Left ventricle myocardium inferior (tissue), 1 donor: ENCODE results near the gene TMEM267. TPM values are rescaled to one million over a fixed set of nuclear protein-coding genes. Genes with fewer than 3 reads are reported as not detected.
"Not testable (repeated sequence)": the region's sequence is repeated elsewhere in the genome, so short reads cannot be mapped to it uniquely, and the experiment has no call there.

Experiments used
- DNase-seq: peaks from one replicate; pipeline ENCODE4 v3.0.0-alpha.2; 2020
- H3K27ac ChIP-seq: fragments of 200-600 bp; replicated peaks from 2 replicates; pipeline ENCODE4 v1.8.0; 2021
- H3K27me3 ChIP-seq: fragments of 200-600 bp; 2 replicates; pipeline ENCODE4 v1.8.0; 2021; ENCODE audit warnings: low read depth
- H3K36me3 ChIP-seq: fragments of 200-600 bp; 2 replicates; pipeline ENCODE4 v1.8.0; 2021
- H3K4me1 ChIP-seq: fragments of 200-600 bp; 2 replicates; pipeline ENCODE4 v1.8.0; 2021
- H3K4me3 ChIP-seq: fragments of 200-600 bp; 2 replicates; pipeline ENCODE4 v1.8.0; 2021; ENCODE audit warnings: mild to moderate bottlenecking, moderate library complexity
- H3K9me3 ChIP-seq: fragments of 200-600 bp; replicated peaks from 2 replicates; pipeline ENCODE4 v1.8.0; 2021
- CTCF ChIP-seq: fragments of 200-600 bp; IDR thresholded peaks from 2 replicates; pipeline ENCODE4 v1.8.0; 2021; ENCODE audit warnings: antibody characterized with exemption, mild to moderate bottlenecking, borderline replicate concordance
- intact Hi-C: fragments of 100-400 bp; cut with micrococcal nuclease; formaldehyde crosslinking; loops from one replicate; pipeline ENCODE4 v1.11.0; 2022
- total RNA-seq: library from RNA; stranded (reverse); fragmentation: NEBNext Ultra II Directional; extraction: Animal tissue kit (Norgen Biotek cat#: 25700); gene quantifications from one replicate; pipeline ENCODE4 v1.2.1, GENCODE V29; 2021
- donor health status: DM: no; HTN: yes; CAD: no; lungs with severe emphysema.

Gene TMEM267
- total RNA-seq, 1 donor from 2014 or later, result 6.8 TPM

- no peaks in the 10 kb centered on the region for H3K27me3 ChIP-seq
- peaks cover 21% of the 10 kb centered on the region for H3K4me1 ChIP-seq
- H3K9me3 ChIP-seq, result no peaks in the 10 kb centered on the region
- H3K36me3 ChIP-seq, result no peaks in the 10 kb centered on the region
- H3K4me3 ChIP-seq, result peak within 1 kb of the TSS; percentile 88
- H3K27ac ChIP-seq, result peak within 1 kb of the TSS; percentile 92
- no peak for TF ChIP-seq CTCF
- DNase-seq, result peak; percentile 96
- intact Hi-C loops, result no loop called here
Observed at GRCh38 chr5:43514816-43515677, 31.4 kb upstream of the TMEM267 start, which contains the start of gene C5orf34. C5orf34 (minus strand) TSS chr5:43515148; CDS start chr5:43509339, 5,809 bp downstream.

- H3K27me3 ChIP-seq, result no peaks in the 10 kb centered on the region
- peaks cover 21% of the 10 kb centered on the region for H3K4me1 ChIP-seq
- no peaks in the 10 kb centered on the region for H3K36me3 ChIP-seq
- DNase-seq, result no peak
- no peak for TF ChIP-seq CTCF
- H3K4me3 ChIP-seq, result peak overlapping the region; percentile 88
- H3K9me3 ChIP-seq, result no peaks in the 10 kb centered on the region
- intact Hi-C loops, result no loop called here
- peak overlapping the region; percentile 92 for H3K27ac ChIP-seq
Observed at GRCh38 chr5:43514471-43514815, 30.8 kb upstream of the TMEM267 start.

- intact Hi-C loops, result no loop called here
- TF ChIP-seq CTCF, result no peak
- Histone ChIP-seq H3K4me3 (peak overlapping the region; percentile 88), H3K9me3 (no peaks in the 10 kb centered on the region), H3K36me3 (no peaks in the 10 kb centered on the region), H3K27ac (no peak overlapping the region), H3K4me1 (peaks cover 21% of the 10 kb centered on the region), H3K27me3 (no peaks in the 10 kb centered on the region)
- DNase-seq, result no peak
Observed at GRCh38 chr5:43514025-43514424, 30.4 kb upstream of the TMEM267 start.

GRCh38 chr5:43511062-43511461, 27.4 kb upstream of the TMEM267 start:
- H3K27ac ChIP-seq, H3K9me3 ChIP-seq, intact Hi-C loops, H3K36me3 ChIP-seq, DNase-seq, H3K27me3 ChIP-seq, H3K4me3 ChIP-seq: not testable (repeated sequence)
- peaks cover 21% of the 10 kb centered on the region for H3K4me1 ChIP-seq

- H3K27ac ChIP-seq, result no peak overlapping the region
- no peak overlapping the region for H3K4me3 ChIP-seq
- no peak for TF ChIP-seq CTCF
- H3K4me1 ChIP-seq, result no peaks in the 10 kb centered on the region
- no peaks in the 10 kb centered on the region for H3K36me3 ChIP-seq
- no peak for DNase-seq
- no peaks in the 10 kb centered on the region for H3K9me3 ChIP-seq
- intact Hi-C loops, result no loop called here
- H3K27me3 ChIP-seq, result no peaks in the 10 kb centered on the region
Observed at GRCh38 chr5:43498581-43498980, 14.9 kb upstream of the TMEM267 start.
